ENCODE results near the gene GALNTL6.

DNA sequence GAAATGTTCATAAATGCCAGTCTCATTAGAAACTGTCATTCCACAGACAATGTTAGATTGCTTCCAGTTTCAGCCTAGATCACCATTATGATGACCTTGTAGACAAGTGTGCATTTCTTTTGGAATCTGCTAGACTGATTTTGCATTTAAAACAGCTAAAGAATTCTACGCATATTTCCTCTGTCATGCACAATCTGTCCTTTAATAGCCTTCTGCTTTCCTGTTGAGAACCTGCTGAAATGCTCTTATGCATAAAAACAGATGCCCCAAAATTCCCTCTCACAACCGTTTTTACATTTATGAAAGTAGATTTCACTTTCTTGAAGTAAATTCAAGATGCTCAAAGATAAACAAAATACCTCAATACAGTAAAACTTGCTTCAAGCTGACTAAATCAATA is 673.3 kb downstream of the GALNTL6 start:
- no peak for TF ChIP-seq POLR2A (IDR thresholded peaks at IDR 0.05; ENCODE audit: borderline replicate concordance, extremely low read depth, insufficient read depth, insufficient read length)
- TF ChIP-seq, protein P1, sequence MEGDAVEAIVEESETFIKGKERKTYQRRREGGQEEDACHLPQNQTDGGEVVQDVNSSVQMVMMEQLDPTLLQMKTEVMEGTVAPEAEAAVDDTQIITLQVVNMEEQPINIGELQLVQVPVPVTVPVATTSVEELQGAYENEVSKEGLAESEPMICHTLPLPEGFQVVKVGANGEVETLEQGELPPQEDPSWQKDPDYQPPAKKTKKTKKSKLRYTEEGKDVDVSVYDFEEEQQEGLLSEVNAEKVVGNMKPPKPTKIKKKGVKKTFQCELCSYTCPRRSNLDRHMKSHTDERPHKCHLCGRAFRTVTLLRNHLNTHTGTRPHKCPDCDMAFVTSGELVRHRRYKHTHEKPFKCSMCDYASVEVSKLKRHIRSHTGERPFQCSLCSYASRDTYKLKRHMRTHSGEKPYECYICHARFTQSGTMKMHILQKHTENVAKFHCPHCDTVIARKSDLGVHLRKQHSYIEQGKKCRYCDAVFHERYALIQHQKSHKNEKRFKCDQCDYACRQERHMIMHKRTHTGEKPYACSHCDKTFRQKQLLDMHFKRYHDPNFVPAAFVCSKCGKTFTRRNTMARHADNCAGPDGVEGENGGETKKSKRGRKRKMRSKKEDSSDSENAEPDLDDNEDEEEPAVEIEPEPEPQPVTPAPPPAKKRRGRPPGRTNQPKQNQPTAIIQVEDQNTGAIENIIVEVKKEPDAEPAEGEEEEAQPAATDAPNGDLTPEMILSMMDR (IDR thresholded peaks at IDR 0.05 in 2 of 3, conservative IDR thresholded peaks at IDR 0.05 in 1 of 3; ENCODE audit: borderline replicate concordance in 1 of 3, insufficient read depth in 1 of 3, low read depth in 2 of 3, low read length in 2 of 3) = no peak
